GM21447 (cell line): Measurements from ENCODE around the gene ADGRL3.

ENCODE experiments used
- ATAC-seq: cut with Tn5 transposase; IDR thresholded peaks from one replicate; pipeline ENCODE4 v1.9.1; 2021; ENCODE audit not compliant: unreplicated experiment

Gene ADGRL3

GRCh38 chr4:61860376-61860775 is 660.2 kb downstream of the ADGRL3 start:
- ATAC-seq: no peak

DNA sequence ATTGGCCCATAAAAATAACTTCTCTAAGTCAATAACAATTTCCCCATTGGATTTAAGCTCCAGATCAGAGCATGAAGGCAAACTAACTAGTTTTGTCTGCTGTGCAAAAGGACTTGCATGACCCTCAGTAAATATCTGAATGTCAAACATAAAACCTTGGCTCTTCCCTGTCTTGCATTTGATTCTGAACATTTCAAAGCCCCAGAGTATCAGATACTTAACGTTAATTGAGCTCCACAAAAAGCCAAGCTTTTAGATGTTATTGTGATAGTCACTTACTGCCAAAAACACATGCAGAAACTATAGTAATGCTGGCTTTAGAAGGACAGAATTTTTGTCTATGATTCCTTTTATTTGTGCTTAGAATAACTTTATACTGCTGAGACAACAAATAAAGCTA is 664.2 kb downstream of the ADGRL3 start:
- no peak for ATAC-seq

DNA sequence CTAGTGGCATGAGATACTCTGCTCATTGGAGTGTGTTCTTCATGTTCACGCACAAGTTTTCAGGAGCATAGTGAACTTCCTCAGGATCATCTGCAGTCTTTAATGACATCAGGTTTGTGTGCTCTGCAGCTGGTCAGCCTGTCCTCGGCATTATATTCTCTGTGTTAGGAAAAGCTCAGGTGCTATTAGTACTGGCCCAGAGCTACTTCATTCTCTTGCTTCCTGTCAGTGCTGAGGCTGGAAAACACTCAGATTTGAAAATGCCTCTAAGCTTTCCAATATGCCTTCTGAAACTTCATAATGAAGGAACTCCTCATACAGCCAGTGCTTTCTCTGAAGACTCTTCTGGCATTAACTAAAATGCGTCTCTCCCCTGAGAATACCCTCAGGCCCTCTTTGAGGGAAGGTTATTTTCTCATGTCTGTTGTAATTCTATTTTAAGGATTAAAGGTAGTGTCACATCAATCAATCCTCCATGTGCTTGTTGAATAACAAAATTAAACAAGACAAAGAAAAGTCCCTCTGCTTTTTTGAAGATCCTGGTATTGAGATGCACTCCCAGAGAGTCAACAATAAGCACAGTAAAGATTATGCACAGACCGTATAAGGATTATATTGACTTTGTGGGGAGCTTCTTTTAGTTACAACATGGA is 666.4 kb downstream of the ADGRL3 start:
- ATAC-seq: no peak

DNA sequence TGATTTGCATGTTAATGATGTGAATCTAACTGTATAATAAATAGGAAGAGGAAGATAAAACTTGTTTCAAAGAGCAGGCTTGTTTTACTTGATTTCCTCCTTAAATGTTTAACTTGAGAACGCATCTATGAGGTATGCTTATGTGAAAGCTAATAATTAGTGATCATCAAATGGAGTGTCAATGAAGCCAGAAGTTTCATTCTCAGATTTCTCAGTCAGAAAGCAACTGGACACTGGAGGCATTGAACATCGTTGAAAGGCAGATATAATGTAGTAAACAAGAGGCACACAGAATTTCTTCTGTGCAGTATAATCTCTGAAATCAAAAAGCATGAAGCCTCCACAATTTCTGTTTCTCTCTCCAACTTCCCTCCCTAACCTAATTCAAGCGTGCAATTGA is 672.9 kb downstream of the ADGRL3 start:
- ATAC-seq: no peak

- no peak for ATAC-seq
Observed at GRCh38 chr4:61877266-61877665, 677.1 kb downstream of the ADGRL3 start.

DNA sequence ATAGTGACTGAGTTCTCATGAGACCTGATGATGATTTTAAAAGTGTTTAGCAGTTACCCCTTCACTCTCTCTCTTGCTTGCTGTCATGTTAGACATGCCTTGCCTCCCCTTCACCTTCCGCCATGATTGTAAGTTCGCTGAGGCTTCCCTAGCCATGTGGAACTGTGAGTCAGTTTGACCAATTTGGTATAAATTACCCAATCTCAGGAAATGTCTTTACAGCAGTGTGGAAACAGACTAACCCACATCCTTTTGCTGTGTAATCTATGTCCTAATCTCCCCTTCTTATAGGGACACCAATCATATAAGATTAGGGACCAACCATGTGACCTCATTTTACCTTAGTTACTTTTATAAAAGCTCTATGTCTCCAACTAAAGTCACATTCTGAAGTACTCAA is 677.8 kb downstream of the ADGRL3 start:
- no peak for ATAC-seq

GRCh38 chr4:61882381-61882780 is 682.3 kb downstream of the ADGRL3 start:
- no peak for ATAC-seq

- ATAC-seq: no peak
Observed at GRCh38 chr4:61886131-61886530, 686.0 kb downstream of the ADGRL3 start.

- ATAC-seq: no peak
Observed at GRCh38 chr4:61889117-61889516, 689.0 kb downstream of the ADGRL3 start.

DNA sequence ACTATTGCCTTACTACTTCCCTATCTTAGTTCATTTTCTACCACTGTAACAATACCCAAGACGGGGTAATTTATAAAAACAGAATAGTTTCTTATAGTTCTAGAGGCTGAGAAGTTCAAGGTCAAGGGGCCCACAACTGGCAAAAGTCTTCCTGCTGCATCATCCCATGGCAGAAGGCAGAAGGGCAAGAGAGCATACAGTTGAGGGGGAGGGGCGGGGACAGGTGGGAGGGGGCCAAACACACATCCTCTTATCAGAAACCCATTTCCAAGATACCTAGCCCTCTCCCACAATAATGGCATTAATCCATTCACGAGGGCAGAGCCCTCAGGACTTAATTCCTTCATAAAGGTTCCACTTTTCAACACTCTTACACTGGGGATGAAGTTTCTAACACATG is 690.2 kb downstream of the ADGRL3 start:
- ATAC-seq: no peak

DNA sequence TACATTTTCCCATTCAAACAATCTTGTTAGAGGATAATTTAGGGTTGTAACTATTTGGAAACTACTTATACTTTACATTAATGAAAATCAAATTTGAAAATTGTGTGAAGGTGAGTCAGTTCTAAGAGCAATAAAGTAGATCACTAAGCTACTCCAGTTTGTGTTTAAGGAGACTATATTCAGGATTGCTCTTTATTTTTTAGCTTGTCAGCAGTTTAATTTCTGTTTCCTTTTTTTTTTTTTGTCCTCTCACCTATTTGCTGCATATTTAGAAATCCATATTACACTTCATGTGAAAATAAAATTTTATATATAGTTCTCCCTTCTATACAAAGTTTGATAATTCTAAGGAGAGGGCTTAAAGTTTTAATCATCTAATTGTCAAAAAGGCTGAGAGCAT is 691.8 kb downstream of the ADGRL3 start:
- no peak for ATAC-seq

- no peak for ATAC-seq
Observed at GRCh38 chr4:61896634-61897033, 696.5 kb downstream of the ADGRL3 start.

DNA sequence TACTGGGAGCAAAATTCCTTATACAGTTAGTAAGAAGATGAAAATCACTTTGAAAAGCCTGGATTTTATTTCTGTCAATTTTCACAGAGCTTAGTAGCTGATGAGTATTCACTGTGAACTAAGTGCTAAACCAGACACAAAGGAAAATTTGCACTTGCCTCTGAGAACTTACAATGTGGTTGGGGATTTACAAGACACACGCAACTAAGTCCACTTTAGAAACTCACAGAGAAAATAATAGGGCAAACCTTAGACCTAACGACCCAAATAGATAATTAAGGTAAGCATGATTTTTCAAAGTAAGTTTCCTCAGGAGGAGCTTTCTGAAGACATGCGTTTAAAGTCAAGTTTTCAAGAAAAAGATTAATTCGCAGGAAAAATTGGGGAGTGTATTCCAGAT is 708.9 kb downstream of the ADGRL3 start:
- ATAC-seq: no peak

DNA sequence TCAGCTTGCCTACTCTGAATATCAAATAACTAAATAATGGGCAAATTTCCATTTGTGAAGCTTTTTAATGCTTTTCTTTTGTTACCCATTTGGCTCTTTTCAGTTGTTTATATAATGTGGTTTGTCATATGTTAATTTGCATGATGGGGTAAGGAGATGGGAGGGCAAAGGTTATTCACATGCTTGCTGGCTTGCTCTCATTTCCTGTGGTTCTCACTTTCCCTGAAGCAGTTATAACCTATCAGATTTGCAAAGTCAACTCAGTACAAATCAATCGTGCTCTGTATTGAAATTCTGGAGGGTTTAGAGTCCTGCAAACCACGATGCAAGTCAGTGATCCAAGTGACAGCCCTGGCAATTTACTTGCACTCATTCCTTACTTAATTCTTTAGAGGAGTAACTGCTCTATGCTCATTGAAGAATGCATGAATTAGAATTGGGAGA is 711.2 kb downstream of the ADGRL3 start:
- no peak for ATAC-seq

DNA sequence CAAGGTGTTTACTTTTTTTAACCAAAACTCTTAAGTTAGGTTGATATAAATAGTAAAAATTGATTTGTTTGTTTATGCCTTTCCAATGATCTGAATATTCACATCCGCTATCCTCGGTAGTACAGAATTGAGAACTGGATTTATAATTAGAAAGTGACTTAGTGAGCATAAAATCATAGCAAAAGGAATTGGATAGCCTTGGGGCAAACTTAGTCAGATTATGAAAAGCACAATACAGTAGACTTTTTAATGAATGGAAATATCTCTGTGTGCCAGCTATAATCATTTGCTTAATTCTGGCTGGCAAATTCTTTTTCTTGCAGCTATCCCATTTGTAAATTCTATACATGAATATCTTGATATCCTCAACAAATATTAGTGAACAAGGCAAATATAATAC is 713.5 kb downstream of the ADGRL3 start:
- ATAC-seq: no peak

DNA sequence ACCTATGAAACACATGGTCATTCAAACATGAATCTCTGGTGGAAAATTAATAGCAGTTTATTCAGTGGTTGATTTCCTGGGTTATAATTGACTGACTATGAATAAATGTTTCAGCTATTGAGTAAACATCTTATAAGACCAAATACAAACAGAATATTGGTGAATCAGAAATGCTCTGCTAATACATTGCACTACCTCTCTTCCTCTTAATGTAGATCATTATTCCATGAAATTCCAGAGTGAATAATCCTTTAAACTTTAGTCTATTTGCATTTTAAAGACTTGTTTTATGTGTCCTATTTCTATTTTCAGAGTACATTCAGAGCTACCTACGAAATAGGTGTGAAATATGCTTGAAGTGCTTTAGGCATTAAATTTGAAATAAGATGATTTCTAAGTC is 715.4 kb downstream of the ADGRL3 start:
- no peak for ATAC-seq

GRCh38 chr4:61918507-61918906 is 718.4 kb downstream of the ADGRL3 start:
- no peak for ATAC-seq

- no peak for ATAC-seq
Observed at GRCh38 chr4:61918987-61919386, 718.9 kb downstream of the ADGRL3 start.

DNA sequence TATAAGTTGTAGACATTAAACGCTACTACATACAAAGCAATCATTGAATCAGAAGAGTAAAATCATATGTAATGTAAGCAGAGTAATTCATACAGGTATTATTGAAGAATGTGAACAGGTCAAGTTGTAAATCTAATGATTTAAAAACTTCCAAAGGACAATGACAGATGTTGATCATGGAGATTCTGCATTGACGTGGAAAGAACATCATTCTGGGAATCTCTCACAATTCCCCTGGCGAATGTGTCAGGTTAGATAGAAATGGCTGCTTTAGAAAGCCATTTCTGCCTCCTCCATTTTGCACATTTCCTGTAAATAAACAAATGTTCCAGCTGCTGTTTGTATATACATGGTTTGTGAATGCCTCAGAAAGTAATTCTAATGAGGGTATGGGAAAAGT is 719.4 kb downstream of the ADGRL3 start:
- no peak for ATAC-seq

GRCh38 chr4:61921920-61922319 is 721.8 kb downstream of the ADGRL3 start:
- no peak for ATAC-seq

GRCh38 chr4:61922766-61923165 is 722.6 kb downstream of the ADGRL3 start:
- no peak for ATAC-seq

- ATAC-seq: no peak
Observed at GRCh38 chr4:61923179-61923578, 723.1 kb downstream of the ADGRL3 start.

GRCh38 chr4:61924131-61924530 is 724.0 kb downstream of the ADGRL3 start:
- ATAC-seq: no peak
